Measurements from ENCODE around the gene RBM41. TPM values are rescaled to one million over a fixed set of nuclear protein-coding genes. Genes with fewer than 3 reads are reported as not detected.

RBM41 gene
- 15.4 and 27.7 TPM in 2 replicates for polyA plus RNA-seq

GRCh38 chrX:107118322-107119147 lies at the start of gene RBM41:
TSS of gene RBM41 (minus strand) at chrX:107118822. CDS start at chrX:107118773, 49 bp downstream.

Other genes with a start within 250 kb of the RBM41 start
- gene RIPPLY1, start 215.5 kb downstream of the RBM41 start, polyA plus RNA-seq, result not detected in 2 replicates
- not detected in 2 replicates for gene CLDN2, start 198.4 kb downstream of the RBM41 start, polyA plus RNA-seq
- 0.63 and 1.3 TPM in 2 replicates for gene MORC4, start 118.6 kb downstream of the RBM41 start, polyA plus RNA-seq
- gene NUP62CL, start 87.6 kb upstream of the RBM41 start, polyA plus RNA-seq, result 2.2 and 3.8 TPM in 2 replicates
- gene DNAAF6, start 87.8 kb upstream of the RBM41 start, polyA plus RNA-seq, result not detected in 2 replicates

Measured in Purkinje cell (primary cell).